ENCODE data around the gene RTL1. TPM values are rescaled to one million over a fixed set of nuclear protein-coding genes. Genes with fewer than 3 reads are reported as not detected.

Gene RTL1
- polyA plus RNA-seq, 1 experiment = not detected

GRCh38 chr14:100885196-100885595 is 18.3 kb downstream of the RTL1 start:
- ChIA-PET POLR2A (no interaction called here), CTCF (no interaction called here)
- DNase-seq (ENCODE audit: low read depth) = no peak
- H3K36me3 ChIP-seq (ENCODE audit: control insufficient read depth, insufficient read depth, low read length) = peaks cover 31% of the 10 kb centered on the region
- no peak for TF ChIP-seq CTCF (IDR thresholded peaks at IDR 0.05; ENCODE audit: insufficient read depth, low read depth, low read length)
- no peak overlapping the region for H3K4me3 ChIP-seq (ENCODE audit: low read depth, low read length)
- H3K27me3 ChIP-seq (ENCODE audit: control insufficient read depth, insufficient read depth, low read length) = no peaks in the 10 kb centered on the region

DNA sequence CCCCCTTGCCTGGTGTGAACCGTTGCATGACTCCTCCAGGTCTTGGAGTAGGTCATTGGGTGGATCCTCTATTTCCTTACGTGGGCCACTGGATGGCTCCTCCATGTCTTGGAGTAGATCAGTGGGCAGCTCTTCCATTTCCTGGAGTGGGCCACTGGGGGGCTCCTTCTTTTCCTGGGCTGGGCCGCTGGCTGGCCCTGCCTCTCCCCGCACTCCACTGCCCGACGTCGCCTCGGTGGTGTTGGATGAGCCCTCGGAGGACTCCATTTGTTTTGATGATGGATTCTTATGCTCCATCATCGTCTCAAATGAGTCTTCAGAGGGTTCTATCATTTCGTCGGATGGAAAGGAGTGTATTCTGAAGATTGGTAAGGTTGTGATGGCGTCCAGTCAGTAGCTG is 19.1 kb downstream of the RTL1 start:
- no peaks in the 10 kb centered on the region for H3K27me3 ChIP-seq (ENCODE audit: control insufficient read depth, insufficient read depth, low read length)
- peaks cover 27% of the 10 kb centered on the region for H3K36me3 ChIP-seq (ENCODE audit: control insufficient read depth, insufficient read depth, low read length)
- TF ChIP-seq CTCF (IDR thresholded peaks at IDR 0.05; ENCODE audit: insufficient read depth, low read depth, low read length) = no peak
- H3K4me3 ChIP-seq (ENCODE audit: low read depth, low read length) = no peak overlapping the region
- CTCF ChIA-PET = no interaction called here
- DNase-seq (ENCODE audit: low read depth) = no peak
- POLR2A ChIA-PET = no interaction called here

GRCh38 chr14:100883789-100884101 is 19.8 kb downstream of the RTL1 start:
- no peak overlapping the region for H3K4me3 ChIP-seq (ENCODE audit: low read depth, low read length)
- DNase-seq (ENCODE audit: low read depth) = no peak
- no peak for TF ChIP-seq CTCF (IDR thresholded peaks at IDR 0.05; ENCODE audit: insufficient read depth, low read depth, low read length)
- CTCF ChIA-PET = no interaction called here
- POLR2A ChIA-PET = no interaction called here
- no peaks in the 10 kb centered on the region for H3K27me3 ChIP-seq (ENCODE audit: control insufficient read depth, insufficient read depth, low read length)
- peaks cover 27% of the 10 kb centered on the region for H3K36me3 ChIP-seq (ENCODE audit: control insufficient read depth, insufficient read depth, low read length)

DNA sequence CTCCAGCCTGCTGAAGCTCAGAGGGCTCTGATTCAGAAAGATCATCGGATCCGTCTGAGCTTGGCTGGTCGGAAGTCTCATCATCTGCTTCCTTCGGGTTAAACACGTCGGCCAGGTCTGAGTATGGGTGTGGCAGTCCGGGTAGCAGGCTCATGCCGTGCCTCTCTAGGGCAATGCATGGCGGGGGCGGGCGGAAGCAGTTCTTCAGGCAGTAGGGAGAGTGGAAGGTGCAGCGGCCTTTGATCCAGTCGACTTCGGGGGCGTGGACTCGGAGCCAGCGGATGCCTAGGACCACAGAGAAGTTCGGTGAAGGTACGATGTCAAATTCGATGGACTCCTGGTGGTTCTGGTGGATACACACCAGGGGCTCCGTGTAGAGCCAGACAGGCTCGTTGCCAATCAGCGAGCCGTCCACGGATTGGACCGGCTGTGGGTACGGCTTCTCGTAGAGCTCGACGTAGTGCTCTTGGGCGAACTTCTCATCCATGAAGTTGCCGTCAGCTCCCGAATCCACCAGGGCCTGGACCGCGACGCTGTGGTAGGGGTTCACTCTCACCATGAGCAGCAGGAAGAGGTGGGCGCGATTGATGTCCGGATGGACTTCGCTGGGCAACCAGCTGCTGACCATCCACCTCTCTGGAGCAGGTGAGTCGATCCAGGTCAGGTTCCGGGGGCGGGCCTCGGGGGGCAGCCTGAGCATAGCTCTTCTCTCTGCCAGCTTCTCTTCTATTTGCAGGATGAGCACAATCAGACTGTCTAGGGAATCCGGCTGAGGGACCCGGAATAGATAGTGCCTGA is 20.3 kb downstream of the RTL1 start:
- ChIA-PET POLR2A (no interaction called here), CTCF (no interaction called here)

More for the DNA sequence above, 20.3 kb downstream of the RTL1 start:
- Histone ChIP-seq H3K36me3 (ENCODE audit: control insufficient read depth, insufficient read depth, low read length) (peaks cover 28% of the 10 kb centered on the region), H3K4me3 (ENCODE audit: low read depth, low read length) (no peak overlapping the region), H3K27me3 (ENCODE audit: control insufficient read depth, insufficient read depth, low read length) (no peaks in the 10 kb centered on the region)
- TF ChIP-seq CTCF (IDR thresholded peaks at IDR 0.05; ENCODE audit: insufficient read depth, low read depth, low read length) = no peak
- no peak for DNase-seq (ENCODE audit: low read depth)

Data from BJ (cell line).